HFF-Myc (cell line): ENCODE results near the gene NUP62.

Experiments
- DNase-seq: peaks from one replicate; pipeline ENCODE4 v3.0.0-alpha.2; 2011; ENCODE audit warnings: low read depth; ENCODE audit errors: extremely low read depth
- H3K4me3 ChIP-seq: replicated peaks from 2 replicates; pipeline ENCODE4 v1.5.1; 2011; ENCODE audit warnings: low read depth, mild to moderate bottlenecking, control low read depth, low read length
- CTCF ChIP-seq: IDR thresholded peaks from 2 replicates; pipeline ENCODE4 v1.5.1; 2012; ENCODE audit warnings: mild to moderate bottlenecking, low read depth, low read length, control low read depth; ENCODE audit errors: missing control alignments

The NUP62 gene

GRCh38 chr19:49875177-49875576, 54.1 kb downstream of the NUP62 start:
- H3K4me3 ChIP-seq = peak overlapping the region; percentile 91
- DNase-seq = no peak
- no peak for TF ChIP-seq CTCF

- DNase-seq = no peak
- TF ChIP-seq CTCF = no peak
- H3K4me3 ChIP-seq = peak overlapping the region; percentile 91
Measured at GRCh38 chr19:49874503-49875157, 54.7 kb downstream of the NUP62 start.

GRCh38 chr19:49873834-49874233, 55.5 kb downstream of the NUP62 start:
- no peak for DNase-seq
- H3K4me3 ChIP-seq = no peak overlapping the region
- TF ChIP-seq CTCF = no peak

DNA sequence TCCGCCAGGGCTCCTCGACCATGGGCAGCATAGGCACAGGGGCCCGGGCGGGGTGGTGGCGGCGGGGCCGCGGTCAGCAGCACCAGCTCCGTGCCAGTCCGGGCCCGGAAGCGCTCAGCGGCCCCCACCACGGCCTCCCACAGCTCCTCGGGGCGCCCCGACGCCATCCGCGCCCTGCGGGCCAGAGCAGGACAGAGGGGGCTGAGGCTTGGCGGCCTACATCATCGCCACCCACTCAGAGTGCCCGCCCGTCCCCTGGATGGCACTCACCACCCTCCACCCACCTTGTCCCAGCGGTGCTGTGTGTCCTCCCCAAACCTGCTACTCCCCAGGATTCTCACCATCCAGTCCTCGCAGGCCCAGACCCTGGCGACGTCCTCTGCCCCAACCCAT, 56.2 kb downstream of the NUP62 start:
- no peak for DNase-seq
- TF ChIP-seq CTCF = no peak
- H3K4me3 ChIP-seq = no peak overlapping the region

GRCh38 chr19:49872245-49873128, 56.8 kb downstream of the NUP62 start:
- H3K4me3 ChIP-seq = no peak overlapping the region
- TF ChIP-seq CTCF = no peak
- no peak for DNase-seq

GRCh38 chr19:49871349-49871985, 57.8 kb downstream of the NUP62 start:
- no peak for DNase-seq
- no peak for TF ChIP-seq CTCF
- H3K4me3 ChIP-seq = no peak overlapping the region
